Measurements from ENCODE around the gene TMEM141.

The TMEM141 gene

DNA sequence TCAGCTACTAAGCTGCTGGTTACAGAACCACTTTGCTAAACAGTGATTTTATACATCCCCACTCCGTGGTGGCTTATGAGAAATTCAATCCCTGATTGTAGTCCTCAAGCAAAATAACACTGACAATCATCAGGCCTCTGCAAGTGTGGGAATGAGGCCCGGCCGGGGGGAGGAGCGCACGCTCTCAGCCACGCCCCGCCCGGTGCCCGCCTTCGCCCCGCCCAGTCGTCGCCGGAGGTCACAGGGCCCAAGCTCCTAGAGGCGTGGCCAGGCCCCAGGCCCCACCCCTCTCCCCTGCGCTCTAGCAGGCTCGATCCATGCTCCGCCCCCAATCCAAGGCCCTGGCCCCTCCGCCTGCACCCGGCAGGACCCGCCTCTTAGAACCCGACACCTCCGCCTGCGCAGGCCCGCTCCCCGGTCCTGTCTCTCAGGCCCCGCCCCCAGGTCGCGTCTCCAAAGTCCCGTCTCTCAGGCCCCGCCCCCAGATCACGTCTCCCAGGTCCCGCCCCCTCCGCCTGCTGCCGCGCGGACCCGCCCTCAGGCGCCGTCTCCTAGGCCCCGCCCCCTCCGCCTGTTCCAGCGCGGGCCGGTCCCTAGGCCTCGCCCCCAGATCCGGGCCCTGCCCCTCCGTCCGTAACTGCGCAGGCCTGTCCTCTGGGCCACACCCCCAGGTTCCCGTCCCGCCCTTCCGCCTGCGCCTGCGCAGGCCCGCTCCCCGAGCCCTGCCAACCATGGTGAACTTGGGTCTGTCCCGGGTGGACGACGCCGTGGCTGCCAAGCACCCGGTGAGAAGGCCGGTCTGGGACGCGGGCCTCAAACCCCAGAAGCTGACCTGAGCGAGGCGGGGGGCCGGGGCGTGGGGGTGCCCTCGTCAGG is at the start of gene TMEM141:
TSS of gene TMEM141 (plus strand) at position 705 of the 876 bp plus-strand sequence. CDS start at position 732, 27 bp downstream.
- peak; percentile 99 for DNase-seq

DNA sequence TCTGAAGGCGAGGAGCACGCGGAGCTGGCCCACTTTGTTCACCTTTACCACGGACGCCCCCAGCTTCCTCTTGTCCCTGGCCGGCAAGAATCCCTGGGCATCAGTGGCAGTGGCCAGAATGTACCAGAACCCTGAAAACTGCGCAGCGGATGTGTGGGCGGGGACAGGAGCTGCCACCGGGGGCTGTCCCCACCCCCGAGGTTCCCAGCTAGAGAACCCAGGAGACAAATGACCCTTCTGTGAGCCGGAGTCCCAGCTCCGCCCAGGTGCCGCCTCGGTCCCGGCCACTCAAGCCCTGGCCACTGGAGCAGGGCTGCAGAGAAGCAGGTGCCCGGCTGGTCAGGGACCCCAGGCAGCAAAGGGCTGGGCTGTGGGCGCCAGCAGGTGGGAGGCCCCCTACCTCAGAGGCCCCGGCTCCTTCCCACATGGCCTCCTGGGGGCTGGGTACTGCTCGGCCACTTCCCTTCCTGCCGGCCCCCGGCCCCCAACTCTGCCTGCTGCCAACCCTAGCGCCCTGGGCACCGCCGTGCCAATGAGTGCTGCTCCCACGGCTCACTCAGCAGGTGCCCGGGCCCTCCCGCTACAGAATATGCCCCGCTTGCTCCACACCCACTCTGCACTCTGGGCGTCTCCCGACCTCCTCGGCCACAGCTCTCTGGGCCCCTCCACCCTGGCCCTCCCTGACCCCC is 49.1 kb upstream of the TMEM141 start:
- no peak for DNase-seq

DNA sequence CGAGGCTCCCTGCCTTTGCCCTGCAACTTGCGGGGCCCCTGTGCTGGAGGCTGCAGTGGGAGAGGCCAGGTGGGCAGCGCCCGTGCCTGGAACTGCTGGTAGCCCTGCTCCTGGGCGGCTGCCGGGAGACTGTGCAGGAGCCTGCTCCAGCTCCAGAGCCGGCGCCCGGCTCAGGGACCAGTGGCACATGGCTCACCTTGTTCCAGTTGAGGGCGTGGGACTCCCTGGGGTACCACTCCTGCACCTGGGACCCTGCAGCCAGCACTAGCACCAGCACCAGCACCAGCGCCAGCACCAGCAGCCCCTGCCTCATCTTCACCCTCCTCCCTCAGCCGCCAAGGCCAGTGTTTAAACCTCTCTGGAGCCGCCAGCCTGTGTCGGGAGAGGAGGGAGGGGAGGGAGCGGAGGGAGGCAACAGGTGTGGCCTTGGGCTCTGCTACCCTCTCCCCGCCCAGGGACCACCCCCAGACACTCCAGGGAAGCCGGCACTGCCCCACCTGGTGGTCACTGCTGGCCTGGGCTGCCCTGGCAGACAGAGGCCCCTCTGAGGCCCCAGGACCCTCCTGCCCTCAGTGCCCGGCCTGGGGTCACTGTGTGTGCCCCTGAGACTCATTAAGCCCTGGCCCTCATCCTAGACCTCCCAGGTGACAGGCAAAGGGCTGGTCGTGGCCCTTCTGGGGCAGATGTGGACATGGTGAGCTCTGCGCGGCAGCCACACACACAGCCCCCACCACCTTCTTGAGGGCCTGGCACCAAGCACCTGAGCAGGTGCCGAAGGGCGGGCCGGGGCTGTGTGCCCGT is 48.4 kb upstream of the TMEM141 start, which contains the start of gene LCN10:
TSS of gene LCN10 (minus strand) at position 350 of the 801 bp plus-strand sequence. CDS start at position 313, 37 bp downstream.
- DNase-seq, result no peak

DNA sequence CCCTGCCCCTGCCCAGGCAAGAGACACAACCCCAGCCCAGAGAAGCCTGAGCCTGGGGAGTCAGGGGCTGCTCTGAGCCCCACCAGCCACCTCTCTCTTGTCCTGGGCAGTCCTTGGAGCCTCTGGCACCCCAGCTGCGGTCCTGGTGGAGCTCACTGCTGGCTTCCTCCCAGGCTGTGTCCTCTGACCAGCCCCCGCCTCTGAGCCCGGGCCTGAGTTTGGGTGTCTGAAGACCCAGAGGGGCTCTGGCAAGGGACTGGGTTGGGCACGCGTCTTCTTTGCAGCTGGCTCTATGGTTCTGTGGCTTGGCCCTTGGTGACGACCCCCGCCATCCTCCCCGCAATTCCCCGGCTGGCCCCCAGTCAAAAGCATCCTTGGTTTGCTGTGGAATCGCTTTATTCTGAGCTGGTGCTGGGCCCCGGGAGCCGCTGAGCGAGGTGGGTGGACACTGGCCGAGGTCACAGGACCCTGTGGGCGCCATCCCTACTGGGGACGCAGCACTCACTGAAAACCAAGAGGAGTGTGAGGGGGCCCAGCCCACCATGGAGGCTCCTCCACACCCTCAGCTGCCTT is 47.4 kb upstream of the TMEM141 start:
- DNase-seq, result no peak

DNA sequence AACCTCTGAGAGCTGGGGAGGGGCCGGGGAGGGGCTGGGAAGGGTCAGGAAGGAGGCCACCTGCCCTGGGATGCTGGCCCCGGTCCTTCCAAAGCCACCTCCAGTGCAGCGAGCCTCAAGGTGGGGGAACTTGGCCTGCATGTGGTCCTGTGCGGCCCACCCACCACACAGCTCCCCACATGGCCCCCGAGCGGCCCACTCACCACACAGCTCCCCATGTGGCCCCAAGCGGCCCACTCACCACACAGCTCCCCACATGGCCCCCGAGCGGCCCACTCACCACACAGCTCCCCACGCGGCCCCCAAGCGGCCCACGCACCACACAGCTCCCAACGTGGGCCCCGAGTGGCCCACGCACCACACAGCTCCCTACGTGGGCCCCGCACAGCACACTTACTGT is 46.4 kb upstream of the TMEM141 start:
- no peak for DNase-seq

DNA sequence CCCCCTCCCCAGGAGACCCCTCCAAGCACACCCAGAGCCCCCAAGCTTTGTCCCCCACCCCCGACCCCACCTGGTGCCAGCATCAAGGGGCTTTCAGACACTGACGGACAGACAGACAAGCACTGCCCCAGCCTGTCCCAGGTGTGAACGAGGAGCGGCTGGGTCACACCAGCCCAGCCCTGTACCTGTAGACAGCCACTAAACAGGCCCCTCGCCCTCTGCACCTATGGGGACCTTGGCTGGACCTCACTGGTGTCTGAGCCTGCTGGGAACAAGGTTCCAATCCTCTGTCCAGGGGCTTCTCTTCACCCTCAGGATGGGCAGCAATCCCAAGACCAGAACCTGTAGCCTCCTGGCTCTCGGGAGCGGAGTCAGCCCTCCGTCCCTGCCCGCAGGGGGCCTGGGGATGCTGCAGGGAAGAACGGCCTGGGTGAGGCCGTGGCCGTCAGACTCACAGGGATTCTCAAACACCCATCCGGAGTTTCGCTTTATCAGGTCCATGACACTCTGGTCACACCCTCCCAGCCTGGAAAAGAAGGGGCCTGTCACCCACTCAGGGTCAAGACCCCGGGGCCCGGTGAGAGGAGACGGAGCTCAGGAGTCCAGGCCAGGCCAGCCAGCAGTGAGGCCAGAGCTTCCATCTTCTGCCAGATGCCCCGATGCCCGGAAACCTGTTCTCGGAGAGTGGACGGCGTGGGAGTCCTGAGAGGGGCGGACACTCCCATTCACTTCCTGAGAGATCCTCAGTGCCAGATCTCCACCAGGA is 45.6 kb upstream of the TMEM141 start:
- no peak for DNase-seq

DNA sequence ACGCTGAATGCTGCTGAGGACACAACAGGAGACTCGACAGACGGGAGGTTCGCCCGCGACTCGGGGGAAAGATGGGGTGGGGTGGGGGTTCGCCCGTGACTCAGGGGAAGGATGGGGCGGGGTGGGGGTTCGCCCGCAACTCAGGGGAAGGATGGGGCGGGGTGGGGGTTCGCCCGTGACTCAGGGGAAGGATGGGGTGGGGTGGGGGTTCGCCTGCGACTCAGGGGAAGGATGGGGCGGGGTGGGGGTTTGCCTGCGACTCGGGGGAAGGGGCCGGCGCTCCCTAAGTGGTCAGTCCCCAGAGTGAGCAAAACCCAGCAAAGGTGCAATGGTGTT is 45.0 kb upstream of the TMEM141 start:
- DNase-seq, result no peak

DNA sequence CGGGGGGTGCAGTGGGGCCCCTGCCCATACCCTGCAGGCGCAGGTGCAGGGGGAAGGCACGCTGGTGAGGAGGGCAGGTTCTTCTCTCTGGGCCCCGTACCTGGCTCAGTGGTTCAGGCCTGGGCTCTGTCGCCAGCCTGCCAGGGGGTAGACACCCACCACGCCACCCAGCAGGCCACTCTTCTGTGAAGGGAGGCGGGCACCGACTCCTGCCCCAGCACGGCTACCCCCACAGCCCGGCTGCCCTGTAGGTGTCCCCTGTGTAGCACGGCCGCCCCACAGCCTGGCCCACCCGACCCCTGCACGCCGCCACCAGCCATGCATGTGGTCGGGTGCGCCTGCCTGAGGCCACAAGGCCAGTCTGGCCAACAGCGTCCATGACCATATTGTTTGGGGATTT is 44.5 kb upstream of the TMEM141 start:
- no peak for DNase-seq

DNA sequence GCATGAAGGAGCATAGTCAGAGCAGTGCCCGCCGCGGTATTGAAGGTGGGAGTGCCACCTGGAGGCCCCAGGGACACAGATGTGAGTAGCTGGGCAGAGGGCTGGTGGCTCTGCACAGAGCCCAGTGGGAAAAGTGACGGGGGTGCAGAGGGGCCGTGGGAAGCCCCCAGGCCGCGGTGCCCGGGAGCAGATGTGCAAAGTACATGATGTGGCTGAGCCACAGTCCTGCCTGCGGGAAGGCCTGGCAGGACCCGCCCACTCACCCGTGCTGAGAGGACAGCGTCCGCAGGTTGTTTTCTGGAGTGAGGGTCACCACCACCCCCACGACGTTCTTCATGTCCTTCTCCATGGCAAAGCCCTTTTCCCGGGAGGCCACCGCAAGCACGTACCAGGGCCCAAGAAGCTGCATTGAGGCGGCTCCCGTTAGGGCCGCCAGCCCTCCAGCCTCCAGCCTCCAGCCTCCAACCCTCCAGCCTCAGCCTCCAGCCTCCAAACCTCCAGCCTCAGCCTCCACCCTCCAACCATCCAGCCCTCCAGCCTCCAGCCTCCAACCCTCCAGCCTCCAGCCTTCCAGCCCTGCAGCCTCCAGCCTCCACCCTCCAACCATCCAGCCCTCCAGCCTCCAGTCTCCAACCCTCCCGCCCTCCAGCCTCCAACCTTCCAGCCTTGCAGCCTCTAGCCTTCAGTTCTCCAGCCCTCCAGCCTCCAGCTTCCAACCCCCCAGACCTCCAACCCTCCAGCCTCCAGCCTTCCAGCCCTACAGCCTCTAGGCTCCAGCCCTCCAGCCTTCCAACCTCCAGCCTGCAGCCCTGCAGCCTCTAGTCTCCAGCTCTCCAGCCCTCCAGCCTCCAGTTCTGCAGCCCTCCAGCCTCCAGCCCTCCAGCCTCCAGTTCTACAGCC is 43.7 kb upstream of the TMEM141 start:
- DNase-seq, result no peak

DNA sequence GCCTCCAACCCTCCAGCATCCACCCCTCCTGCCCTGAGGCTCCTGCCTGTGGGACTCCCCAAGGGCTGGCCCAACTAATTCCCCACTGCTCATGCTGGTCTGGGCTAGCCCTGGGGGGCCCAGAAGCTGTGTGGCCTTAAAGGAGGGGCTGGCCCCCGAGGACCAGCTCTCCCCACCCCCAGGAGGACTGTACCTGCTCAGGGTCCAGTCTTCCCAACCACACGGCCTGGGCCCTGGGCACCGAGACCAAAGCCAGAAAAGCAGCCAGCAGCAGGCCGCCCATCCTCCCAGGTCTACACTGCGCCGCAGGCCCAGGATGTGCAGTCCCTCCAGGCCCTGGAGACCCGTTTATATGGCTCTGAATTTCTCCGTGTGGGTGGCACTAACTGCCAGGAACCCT is 42.9 kb upstream of the TMEM141 start, which contains the start of gene LCN6:
TSS of gene LCN6 (minus strand) at position 325 of the 400 bp plus-strand sequence. CDS start at position 283, 42 bp downstream.
- DNase-seq, result no peak

DNA sequence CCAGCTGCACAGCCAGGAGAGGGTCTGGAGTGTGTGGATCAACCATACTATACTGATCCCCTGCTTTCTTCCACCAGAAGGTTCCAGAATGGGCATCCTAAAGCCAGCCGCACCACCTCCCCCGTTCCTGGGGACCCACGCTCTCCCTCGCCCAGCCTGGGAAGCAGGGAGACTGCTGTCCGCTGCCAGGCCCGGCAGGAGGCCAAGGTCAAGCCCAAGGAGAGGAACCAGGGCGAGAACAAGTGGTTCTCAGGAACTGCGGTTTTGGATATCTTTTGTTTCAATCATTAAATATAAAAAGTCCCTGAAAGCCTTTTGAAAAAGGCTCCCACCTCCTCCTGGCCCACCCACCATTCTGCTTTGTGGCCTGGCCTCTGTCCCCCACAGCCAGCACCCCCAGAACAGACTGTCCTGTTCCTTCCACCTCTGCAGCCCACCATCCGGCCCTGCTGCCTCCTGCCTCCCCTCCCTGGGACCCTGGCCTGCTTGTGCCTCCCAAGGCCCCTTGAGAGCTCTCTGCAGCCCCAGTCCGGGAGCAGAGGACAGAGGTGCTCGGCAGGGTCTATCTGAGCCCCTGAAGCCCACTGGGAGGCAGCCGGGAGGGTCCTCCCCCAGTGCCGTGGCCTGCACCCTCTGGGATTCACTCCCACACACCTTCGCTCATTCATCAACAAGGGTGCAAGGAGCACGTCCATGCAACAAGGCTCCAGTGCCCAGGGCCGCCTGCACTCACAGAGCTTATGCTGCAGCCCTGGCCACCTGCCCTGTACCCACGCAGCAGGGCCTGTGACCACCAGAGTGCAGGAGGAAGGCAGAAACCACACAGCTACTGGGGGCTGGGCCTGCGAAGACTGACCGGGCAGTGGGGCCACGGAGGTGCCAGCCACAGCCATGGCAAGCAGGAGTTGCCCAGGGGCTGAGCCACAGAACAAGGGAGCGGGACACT is 42.2 kb upstream of the TMEM141 start:
- DNase-seq, result no peak

DNA sequence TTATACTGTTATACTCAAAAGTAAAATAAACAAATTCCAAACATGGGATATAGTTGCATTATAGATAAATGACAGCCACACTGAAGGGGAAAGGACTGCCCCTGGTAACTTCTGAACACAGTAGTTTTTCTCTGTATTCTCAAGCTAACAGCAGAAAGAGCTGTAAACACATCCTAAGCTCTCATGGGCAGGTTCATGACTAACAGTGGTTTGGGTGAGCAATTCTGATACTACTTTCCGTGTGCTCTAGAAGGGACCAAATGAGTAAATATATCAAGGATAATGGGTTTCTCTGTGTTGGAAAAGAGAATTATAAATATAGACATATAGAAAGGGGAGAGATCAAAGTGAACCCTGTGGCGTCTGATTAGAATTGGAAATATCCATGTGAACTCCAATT is 40.6 kb upstream of the TMEM141 start:
- DNase-seq, result no peak

DNA sequence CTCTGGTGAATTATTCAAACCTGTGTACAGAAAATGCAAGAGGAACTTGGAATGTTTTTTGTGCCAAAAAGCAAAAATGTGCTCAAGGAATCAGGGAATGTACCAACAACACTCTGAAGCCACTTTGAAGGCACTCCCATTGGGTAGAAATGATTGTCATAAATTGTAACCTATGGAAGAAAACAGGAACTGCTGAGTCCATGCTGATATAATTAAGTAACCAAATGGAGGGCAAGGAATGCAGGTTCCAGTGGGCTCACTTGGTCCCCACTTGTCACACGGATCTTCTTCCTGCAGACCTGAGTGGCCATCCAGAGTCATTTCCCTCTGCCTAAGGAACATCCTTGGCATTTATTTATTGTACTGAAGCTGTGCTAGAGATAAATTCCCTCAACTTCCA is 39.9 kb upstream of the TMEM141 start:
- DNase-seq, result no peak

DNA sequence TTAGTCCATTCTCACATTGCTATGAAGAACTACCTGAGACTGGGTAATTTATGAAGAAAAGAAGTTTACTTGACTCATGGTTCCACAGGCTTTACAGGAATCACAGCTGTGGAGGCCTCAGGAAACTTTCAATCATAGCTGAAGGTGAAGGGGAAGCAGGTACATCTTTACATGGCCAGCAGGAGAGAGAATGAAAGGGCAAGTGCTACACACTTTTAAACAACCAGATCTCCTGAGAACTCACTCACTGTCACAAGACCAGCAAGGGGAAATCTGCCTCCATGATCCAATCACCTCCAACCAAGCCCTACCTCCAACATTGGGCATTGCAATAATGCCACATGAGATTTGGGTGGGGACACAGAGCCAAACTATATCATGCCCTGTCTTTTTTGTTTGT is 39.3 kb upstream of the TMEM141 start:
- DNase-seq, result no peak

DNA sequence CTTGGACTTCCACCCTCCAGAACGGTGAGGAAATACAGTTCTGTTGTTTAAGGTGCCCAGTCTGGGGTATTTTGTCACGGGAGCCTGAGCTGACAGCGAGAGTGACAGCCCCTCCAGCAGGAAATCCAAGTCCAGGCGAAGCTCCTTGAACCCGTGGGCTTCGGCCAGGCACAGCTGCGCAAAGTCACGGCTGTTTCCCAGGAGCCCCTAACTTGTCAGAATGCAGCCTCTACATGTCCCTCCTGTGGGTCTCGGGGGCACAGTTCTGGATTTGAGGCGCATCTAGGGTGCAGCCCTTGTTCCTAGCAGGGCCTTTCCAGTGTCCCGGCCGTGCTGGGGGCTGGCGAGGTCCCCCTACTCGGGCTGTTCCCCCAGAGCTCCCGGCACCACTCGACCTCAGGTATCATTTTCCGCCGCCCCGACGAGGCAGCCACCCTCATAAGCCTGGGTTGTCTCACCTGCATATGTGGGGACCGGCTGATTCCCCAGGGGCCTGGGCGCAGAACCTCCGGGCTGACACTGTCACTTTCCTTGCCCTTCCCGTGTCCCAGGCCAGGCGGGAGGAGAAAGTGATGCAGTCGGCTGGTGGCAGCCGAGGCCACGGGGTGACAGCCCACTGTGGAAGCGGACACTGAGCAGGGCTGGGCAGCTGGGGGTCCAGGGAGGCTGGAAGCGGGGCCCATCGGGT is 37.6 kb upstream of the TMEM141 start:
- DNase-seq, result no peak

DNA sequence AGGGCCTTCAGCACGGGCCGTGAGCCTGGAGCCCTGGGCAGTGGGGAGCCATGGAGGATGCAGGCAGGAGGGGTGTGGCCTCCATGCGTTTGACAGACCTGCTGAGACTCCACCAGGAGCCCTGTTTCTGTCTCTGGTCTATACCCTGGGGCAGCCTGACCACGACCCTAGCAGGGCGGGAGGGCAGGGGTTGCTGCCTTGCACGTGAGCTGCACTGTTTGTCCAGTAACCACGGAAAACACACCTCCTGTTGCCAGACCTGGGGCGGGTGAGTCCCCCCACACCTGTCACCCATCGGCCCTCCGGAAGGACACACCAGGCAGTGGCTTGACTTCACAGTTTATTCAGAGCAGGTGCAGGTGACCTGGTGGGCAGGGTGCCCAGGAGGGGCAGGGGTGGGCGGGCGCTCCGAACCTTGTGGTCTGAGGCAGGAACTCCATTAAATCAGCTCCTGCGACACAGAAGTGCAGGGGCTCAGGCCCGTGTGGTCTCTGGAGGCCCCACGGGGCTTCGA is 37.0 kb upstream of the TMEM141 start:
- peak; percentile 18 for DNase-seq

DNA sequence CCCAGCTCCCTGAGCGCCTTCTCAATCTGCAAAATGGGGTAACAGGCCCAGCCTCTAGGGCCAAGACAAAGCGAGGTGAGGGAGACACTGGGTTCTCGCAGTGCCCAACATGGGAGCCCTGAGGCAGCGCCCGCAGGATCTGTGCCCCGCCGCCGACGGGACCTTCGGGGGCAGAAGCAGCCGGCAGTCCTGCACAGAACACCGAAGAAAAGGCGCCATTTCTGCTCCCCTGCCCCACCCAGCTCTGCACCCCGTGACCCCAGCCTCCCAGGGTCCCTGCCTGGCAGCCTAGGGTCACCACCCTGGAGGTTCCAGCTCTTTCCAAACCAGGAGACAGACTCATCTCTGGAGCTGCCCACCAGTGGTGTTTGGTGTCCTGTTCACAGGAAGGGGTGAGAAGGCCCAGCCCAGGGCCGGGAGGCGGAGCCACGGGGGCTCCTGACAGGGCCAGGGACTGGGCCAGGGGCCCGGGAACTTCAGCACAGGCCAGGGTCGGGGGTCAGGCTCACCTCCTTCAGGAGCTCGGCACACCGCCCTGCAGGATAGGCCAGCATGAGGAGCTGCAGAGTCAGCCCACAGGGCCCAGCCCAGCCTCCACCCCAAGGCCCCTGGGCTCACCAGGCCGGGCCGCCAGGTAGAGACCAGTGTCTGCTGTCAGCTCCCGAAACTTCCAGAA is 36.4 kb upstream of the TMEM141 start:
- no peak for DNase-seq

Data from NCI-H1105 (cell line).